ENCODE results near the gene AKR1E2. TPM values are rescaled to one million over a fixed set of nuclear protein-coding genes. Genes with fewer than 3 reads are reported as not detected.

The AKR1E2 gene
- total and polyA plus RNA-seq, 2 of the 8 experiments (the other 6 are each of a cell fraction or from before 2014, with no cell fraction given) = 2.6 to 3.5 TPM

- TF ChIP-seq EZH2 (IDR thresholded peaks at IDR 0.05; ENCODE audit: low read depth, low read length, severe bottlenecking) = no peak
- no peak for TF ChIP-seq EP300 (IDR thresholded peaks at IDR 0.05; ENCODE audit: borderline replicate concordance in 1 of 2, low read depth in 2 of 2, low read length in 2 of 2)
- no peak for TF ChIP-seq MAFK (IDR thresholded peaks at IDR 0.05; ENCODE audit: low read depth, low read length)
- TF ChIP-seq SP1 (IDR thresholded peaks at IDR 0.05; ENCODE audit: low read depth, low read length) = no peak
- no peak for TF ChIP-seq CBX5 (IDR thresholded peaks at IDR 0.05; ENCODE audit: low read depth, low read length)
Measured at GRCh38 chr10:4851176-4851575, 25.2 kb downstream of the AKR1E2 start (continued).
